Cerebellar nuclear complex (tissue), 1 donor: Measurements from ENCODE around the gene VAV2.
"Not testable (repeated sequence)": the region's sequence is repeated elsewhere in the genome, so short reads cannot be mapped to it uniquely, and the experiment has no call there.

Source experiments
- DNase-seq, 2 experiments: peaks; one replicate each; lab custom pipeline; 2025; lab: John Stamatoyannopoulos, UW

The VAV2 gene

GRCh38 chr9:133769511-133770075 is 222.5 kb downstream of the VAV2 start:
- no peak for DNase-seq

DNA sequence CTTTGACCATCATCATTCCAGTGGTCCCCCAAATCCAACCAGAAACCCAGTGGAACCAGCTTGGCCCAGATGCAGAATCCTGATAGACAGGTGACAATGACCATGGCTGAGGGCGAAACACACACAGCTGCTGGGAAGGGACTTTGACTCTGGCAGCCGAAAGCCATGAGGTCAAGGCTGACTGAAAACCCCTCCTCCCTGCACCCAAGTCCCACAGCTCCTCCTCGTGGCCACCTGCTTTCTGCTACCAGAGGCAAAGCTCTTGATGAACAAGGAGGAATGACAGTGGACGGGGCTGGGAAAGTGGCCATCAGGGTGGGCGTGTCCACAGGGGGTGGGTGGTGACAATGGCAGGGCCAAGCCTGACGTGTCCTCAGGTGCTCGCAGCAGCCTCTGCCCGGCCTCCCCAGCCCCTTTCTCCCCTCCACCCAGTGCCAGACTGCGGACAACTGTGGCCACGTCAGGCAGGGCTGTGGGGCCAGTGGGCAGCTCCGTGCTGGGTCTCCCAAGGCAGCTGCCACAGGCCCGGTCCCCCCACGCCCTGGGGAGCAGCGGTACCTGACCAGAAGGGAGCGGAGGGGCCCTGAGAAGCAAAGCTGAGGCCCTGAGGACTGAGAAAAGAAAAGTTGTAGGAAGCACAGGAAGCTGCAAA is 223.1 kb downstream of the VAV2 start:
- no peak for DNase-seq

- no peak for DNase-seq
Observed at GRCh38 chr9:133768371-133768858, 223.7 kb downstream of the VAV2 start.

DNA sequence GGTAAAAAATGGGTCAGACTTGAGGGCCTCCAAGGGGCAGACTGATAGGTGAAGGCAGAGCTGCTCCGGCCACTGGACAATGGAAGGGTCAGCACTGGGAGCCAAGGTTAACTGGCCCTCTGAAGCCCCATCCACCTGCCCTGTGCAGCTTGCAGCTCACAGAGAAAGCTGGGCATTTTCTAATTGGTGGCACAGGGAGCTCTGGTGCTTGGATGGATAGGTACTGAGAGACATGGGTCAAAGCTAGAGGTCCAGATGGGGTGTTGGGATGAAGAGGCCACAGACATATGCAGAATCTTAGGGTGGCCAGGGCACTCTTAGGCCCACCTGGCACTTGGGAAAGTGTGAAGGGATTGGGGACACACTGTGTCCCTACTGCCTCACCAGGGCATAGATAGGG is 224.5 kb downstream of the VAV2 start:
- DNase-seq = no peak

GRCh38 chr9:133767008-133767407 is 225.1 kb downstream of the VAV2 start:
- DNase-seq = no peak

GRCh38 chr9:133766234-133766633 is 225.9 kb downstream of the VAV2 start:
- not testable (repeated sequence) for DNase-seq

DNA sequence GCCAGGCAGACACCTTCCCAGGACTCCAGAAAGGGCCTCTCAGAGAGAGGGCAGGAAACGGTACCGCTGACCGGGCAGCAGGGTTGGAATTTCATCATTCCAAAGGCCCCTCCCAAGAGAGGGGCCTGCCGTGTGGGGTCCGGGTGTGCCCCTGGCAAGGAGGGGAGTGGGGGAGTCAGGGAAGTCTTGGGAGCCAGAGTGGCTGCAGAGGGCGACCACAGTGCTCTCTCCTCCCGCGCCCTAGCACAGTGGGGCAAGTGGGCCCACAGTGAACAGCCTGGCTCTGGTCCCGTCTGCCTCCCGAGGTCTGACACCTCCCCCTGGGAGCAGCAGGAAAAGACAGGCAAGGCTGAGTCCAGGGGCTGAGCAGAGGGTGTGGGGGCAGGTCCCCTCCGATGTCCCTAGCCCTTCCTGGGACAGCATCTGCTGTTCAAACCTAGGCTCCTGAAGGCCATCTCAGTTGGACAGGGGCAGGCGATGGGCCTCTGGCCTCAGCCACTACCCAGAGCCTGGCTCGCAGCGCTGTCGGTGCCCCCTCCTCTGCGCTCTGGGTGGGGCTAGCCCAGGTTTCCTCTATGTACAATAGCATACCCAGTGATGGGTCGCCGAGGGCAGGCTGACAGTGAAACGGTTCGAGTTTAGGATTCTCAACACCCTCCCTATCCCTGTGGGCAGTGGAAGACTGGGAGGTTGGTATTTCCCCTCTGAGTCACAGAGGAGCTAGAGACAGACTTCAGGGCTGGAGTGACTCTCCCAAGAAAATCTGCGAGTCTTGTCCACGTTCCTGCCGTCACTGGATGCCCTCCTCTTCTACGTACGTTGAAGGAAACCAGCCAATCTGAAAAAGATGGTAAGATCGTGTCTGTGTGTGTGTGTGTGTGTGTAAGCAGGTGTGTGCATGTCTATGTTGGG is 228.6 kb downstream of the VAV2 start:
- DNase-seq = no peak

- no peak for DNase-seq
Observed at GRCh38 chr9:133762488-133763271, 229.4 kb downstream of the VAV2 start.

GRCh38 chr9:133761641-133762248 is 230.4 kb downstream of the VAV2 start:
- no peak for DNase-seq

DNA sequence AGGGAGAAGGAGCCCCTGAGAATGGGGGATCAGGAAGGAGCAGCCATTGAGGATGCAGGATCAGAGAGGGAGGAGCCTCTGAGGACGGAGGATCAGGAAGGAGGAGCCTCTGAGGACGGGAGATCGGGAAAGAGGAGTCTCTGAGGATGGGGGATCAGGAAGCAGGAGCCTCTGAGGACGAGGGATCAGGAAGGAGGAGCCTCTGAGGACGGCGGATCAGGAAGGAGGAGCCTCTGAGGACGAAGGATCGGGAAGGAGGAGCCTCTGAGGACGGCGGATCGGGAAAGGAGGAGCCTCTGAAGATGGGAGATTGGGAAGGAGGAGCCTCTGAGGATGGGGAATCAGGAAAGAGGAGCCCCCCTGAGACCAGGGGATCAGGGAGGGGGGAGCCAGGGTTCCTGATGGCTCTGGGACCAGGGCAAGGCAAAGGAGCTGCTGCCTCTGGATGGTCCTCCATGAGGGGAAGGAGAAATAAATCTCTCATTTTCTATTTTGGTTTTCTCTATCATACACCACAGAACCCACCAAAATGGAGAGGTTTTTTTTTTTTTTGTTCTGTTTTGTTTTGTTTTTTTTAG is 231.3 kb downstream of the VAV2 start:
- no peak for DNase-seq

DNA sequence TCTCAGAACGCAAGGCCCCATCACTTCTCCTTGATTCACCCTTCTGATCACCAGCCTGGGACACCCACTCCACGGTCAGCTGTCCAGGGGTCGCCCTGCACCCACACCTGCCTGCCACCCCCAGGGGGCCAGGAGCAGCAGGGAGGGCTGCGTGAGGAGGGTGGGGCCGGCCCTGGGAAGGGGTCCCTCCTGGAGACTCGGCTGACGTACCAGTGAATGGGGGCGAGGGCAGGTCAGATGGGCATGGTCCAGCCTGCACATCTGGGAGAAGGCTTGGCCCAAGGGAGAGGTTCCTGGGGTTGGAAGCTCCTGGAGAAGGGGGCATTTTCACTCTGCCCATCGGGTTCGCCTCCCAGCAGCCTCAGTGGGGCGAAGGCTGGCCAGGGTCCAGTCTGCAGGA is 232.2 kb downstream of the VAV2 start:
- DNase-seq = no peak

- no peak for DNase-seq
Observed at GRCh38 chr9:133759146-133759900, 232.8 kb downstream of the VAV2 start.

- DNase-seq = no peak
Observed at GRCh38 chr9:133758228-133758627, 233.9 kb downstream of the VAV2 start.

DNA sequence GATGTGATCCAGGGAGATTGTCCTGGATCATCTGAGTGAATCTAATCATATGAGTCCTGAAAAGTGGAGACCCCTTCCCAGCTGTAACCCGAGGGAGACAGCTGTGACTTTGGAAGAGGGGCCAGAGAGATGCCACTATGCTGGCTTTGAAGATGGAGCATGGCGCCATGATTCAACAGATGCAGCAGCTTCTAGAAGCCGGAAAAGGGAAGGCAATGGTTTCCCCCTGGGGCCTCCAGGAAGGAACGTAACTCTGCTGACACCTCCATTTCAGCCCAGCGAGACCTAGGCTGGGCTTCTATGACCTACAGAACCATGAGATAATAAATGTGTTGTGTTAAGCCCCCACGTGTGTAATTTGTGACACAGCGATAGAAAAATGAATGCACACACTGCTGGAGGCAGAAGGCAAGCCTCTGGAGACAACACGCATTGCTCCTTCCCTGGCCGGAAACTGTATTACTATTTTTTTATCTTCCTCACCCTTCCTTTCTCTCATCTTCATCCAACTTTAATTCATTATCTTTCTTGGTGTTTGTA is 237.4 kb downstream of the VAV2 start:
- no peak for DNase-seq

- DNase-seq = no peak
Observed at GRCh38 chr9:133754187-133754586, 237.9 kb downstream of the VAV2 start.

GRCh38 chr9:133752739-133753446 is 239.2 kb downstream of the VAV2 start:
- no peak for DNase-seq

GRCh38 chr9:133750982-133751649 is 241.0 kb downstream of the VAV2 start:
- no peak for DNase-seq

- no peak for DNase-seq
Observed at GRCh38 chr9:133747309-133747708, 244.8 kb downstream of the VAV2 start.

DNA sequence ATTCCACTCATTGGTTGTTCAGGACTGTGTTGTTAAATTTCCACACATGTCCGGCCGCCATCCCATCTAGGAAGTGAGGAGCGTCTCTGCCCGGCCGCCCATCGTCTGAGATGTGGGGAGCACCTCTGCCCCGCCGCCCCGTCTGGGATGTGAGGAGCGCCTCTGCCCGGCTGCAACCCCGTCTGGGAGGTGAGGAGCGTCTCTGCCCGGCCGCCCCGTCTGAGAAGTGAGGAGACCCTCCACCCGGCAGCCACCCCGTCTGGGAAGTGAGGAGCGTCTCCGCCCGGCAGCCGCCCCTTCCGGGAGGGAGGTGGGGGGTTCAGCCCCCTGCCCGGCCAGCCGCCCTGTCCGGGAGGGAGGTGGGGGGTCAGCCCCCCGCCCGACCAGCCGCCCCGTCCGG is 247.6 kb downstream of the VAV2 start:
- DNase-seq = not testable (repeated sequence)
